OCI-LY3 (cell line): ENCODE measurements around the gene SEC16A.

Experiments used
- H2AFZ ChIP-seq: fragments of 200-600, 300-600 bp; shearing (Covaris generic); 2 replicates; pipeline ENCODE4 v1.6.0; 2014; ENCODE audit warnings: antibody characterized with exemption, low read depth, low read length
- H3K27ac ChIP-seq: fragments of 200-600, 300-600 bp; sonication (generic); 2 replicates; pipeline ENCODE4 v1.5.1; 2014; ENCODE audit warnings: mild to moderate bottlenecking, low read length, moderate library complexity, mixed read lengths
- H3K27me3 ChIP-seq: fragments of 200-600, 300-600 bp; sonication (generic); 2 replicates; pipeline ENCODE4 v1.6.1; 2014; ENCODE audit warnings: low read depth, low read length, mixed read lengths
- H3K36me3 ChIP-seq: fragments of 200-600, 300-600 bp; sonication (generic); replicated peaks from 2 replicates; pipeline ENCODE3; 2014; ENCODE audit warnings: low read depth, low read length, mixed read lengths
- H3K4me1 ChIP-seq: fragments of 300-600, 200-600 bp; sonication (generic); 2 replicates; pipeline ENCODE4 v1.6.1; 2014; ENCODE audit warnings: low read length, mixed read lengths
- H3K4me2 ChIP-seq: fragments of 200-600, 300-600 bp; sonication (generic); 2 replicates; pipeline ENCODE4 v1.6.1; 2014; ENCODE audit warnings: low read length, mixed read lengths
- H3K4me3 ChIP-seq: fragments of 300-600, 200-600 bp; sonication (generic); 2 replicates; pipeline ENCODE4 v1.5.1; 2014; ENCODE audit warnings: antibody characterized with exemption, mild to moderate bottlenecking, low read length, moderate library complexity
- H3K79me2 ChIP-seq: fragments of 300-600, 200-600 bp; shearing (Covaris generic); 2 replicates; pipeline ENCODE4 v1.6.1; 2014; ENCODE audit warnings: mild to moderate bottlenecking, low read length, mixed read lengths
- H3K9ac ChIP-seq: fragments of 300-600, 200-600 bp; shearing (Covaris generic); 2 replicates; pipeline ENCODE4 v1.6.0; 2014; ENCODE audit warnings: mild to moderate bottlenecking, low read length, moderate library complexity
- H3K9me3 ChIP-seq: fragments of 200-600, 300-600 bp; shearing (Covaris generic); 2 replicates; pipeline ENCODE4 v1.6.1; 2014; ENCODE audit warnings: low read length, mixed read lengths; ENCODE audit not compliant: insufficient read depth
- H4K20me1 ChIP-seq: fragments of 200-600, 300-600 bp; sonication (generic); 2 replicates; pipeline ENCODE4 v1.6.1; 2016; ENCODE audit warnings: low read length, mixed read lengths; ENCODE audit not compliant: insufficient read depth
- EZH2phosphoT487 ChIP-seq: fragments of 200-600 bp; shearing (Covaris generic); IDR thresholded peaks from 2 replicates; pipeline ENCODE4 v1.6.1; 2018; ENCODE audit warnings: antibody characterized with exemption, mixed run types, low read depth
- TF ChIP-seq, protein P1 (sequence below): fragments of 200-600, 300-600 bp; sonication (generic); IDR thresholded peaks from 2 replicates; pipeline ENCODE4 v1.5.1; 2014; ENCODE audit warnings: antibody characterized with exemption, low read length, low read depth

Gene SEC16A, protein sequence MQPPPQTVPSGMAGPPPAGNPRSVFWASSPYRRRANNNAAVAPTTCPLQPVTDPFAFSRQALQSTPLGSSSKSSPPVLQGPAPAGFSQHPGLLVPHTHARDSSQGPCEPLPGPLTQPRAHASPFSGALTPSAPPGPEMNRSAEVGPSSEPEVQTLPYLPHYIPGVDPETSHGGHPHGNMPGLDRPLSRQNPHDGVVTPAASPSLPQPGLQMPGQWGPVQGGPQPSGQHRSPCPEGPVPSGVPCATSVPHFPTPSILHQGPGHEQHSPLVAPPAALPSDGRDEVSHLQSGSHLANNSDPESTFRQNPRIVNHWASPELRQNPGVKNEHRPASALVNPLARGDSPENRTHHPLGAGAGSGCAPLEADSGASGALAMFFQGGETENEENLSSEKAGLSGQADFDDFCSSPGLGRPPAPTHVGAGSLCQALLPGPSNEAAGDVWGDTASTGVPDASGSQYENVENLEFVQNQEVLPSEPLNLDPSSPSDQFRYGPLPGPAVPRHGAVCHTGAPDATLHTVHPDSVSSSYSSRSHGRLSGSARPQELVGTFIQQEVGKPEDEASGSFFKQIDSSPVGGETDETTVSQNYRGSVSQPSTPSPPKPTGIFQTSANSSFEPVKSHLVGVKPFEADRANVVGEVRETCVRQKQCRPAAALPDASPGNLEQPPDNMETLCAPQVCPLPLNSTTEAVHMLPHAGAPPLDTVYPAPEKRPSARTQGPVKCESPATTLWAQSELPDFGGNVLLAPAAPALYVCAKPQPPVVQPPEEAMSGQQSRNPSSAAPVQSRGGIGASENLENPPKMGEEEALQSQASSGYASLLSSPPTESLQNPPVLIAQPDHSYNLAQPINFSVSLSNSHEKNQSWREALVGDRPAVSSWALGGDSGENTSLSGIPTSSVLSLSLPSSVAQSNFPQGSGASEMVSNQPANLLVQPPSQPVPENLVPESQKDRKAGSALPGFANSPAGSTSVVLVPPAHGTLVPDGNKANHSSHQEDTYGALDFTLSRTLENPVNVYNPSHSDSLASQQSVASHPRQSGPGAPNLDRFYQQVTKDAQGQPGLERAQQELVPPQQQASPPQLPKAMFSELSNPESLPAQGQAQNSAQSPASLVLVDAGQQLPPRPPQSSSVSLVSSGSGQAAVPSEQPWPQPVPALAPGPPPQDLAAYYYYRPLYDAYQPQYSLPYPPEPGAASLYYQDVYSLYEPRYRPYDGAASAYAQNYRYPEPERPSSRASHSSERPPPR (N-terminal part only)

DNA sequence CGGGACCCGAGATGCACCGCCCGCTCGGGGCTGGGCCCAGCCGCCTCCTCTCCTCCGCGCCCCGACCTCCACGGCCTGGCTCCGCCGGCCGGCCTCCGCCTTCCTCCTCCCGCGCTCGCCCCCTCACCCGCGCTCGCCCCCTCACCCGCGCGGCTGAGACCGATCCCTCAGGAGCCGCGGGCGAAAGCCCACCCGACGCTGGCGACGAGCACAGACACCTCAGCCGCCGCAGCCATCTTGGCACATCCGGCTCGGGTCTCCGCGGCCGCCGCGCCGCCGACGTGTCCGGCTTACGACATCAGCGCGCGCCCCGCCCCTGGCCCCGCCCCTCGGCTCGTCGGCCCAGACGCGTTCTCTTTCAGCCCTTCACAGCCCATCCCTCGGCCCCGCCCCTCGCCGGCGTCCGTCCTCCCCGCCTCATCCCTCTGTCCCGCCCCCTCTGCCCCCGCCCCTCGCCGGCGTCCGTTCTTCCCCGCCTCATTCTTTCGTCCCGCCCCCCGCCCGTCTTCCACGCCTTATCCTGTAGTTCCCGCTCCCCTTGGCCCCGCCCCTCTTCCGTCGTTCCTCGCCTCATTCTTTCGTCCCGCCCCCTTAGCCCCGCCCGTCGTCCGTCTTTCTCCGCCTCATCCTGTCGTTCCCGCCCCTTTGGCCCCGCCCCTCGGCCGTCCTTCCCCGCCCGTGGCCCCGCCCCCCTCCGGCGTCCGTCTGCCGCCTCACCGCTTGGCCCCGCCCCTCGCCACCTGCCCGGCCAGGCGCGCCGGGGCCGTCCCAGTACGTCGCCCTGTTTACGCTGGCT lies at the start of gene SEC16A:
TSS of gene SEC16A (minus strand) at position 248 of the 796 bp plus-strand sequence. CDS start 5,425 bp downstream, outside the sequence.
- no peak for TF ChIP-seq EZH2phosphoT487
- TF ChIP-seq, protein P1, sequence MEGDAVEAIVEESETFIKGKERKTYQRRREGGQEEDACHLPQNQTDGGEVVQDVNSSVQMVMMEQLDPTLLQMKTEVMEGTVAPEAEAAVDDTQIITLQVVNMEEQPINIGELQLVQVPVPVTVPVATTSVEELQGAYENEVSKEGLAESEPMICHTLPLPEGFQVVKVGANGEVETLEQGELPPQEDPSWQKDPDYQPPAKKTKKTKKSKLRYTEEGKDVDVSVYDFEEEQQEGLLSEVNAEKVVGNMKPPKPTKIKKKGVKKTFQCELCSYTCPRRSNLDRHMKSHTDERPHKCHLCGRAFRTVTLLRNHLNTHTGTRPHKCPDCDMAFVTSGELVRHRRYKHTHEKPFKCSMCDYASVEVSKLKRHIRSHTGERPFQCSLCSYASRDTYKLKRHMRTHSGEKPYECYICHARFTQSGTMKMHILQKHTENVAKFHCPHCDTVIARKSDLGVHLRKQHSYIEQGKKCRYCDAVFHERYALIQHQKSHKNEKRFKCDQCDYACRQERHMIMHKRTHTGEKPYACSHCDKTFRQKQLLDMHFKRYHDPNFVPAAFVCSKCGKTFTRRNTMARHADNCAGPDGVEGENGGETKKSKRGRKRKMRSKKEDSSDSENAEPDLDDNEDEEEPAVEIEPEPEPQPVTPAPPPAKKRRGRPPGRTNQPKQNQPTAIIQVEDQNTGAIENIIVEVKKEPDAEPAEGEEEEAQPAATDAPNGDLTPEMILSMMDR, result no peak
- peak within 1 kb of the TSS; percentile 93 for H3K27ac ChIP-seq
- H3K4me3 ChIP-seq, result peak within 1 kb of the TSS; percentile 98
- peak within 1 kb of the TSS; percentile 95 for H3K9ac ChIP-seq
- peak within 1 kb of the TSS; percentile 82; the same call in 1 of the 2 replicates for H2AFZ ChIP-seq
- H3K36me3 ChIP-seq, result peaks cover 9% of the 10 kb centered on the region
- H3K79me2 ChIP-seq, result peaks cover 49% of the 10 kb centered on the region
- peak within 1 kb of the TSS; percentile 99 for H3K4me2 ChIP-seq
- H3K27me3 ChIP-seq, result peaks cover 11% of the 10 kb centered on the region
- H3K4me1 ChIP-seq, result peaks cover 13% of the 10 kb centered on the region
- H3K9me3 ChIP-seq, result no peaks in the 10 kb centered on the region
- H4K20me1 ChIP-seq, result peaks cover 41% of the 10 kb centered on the region

DNA sequence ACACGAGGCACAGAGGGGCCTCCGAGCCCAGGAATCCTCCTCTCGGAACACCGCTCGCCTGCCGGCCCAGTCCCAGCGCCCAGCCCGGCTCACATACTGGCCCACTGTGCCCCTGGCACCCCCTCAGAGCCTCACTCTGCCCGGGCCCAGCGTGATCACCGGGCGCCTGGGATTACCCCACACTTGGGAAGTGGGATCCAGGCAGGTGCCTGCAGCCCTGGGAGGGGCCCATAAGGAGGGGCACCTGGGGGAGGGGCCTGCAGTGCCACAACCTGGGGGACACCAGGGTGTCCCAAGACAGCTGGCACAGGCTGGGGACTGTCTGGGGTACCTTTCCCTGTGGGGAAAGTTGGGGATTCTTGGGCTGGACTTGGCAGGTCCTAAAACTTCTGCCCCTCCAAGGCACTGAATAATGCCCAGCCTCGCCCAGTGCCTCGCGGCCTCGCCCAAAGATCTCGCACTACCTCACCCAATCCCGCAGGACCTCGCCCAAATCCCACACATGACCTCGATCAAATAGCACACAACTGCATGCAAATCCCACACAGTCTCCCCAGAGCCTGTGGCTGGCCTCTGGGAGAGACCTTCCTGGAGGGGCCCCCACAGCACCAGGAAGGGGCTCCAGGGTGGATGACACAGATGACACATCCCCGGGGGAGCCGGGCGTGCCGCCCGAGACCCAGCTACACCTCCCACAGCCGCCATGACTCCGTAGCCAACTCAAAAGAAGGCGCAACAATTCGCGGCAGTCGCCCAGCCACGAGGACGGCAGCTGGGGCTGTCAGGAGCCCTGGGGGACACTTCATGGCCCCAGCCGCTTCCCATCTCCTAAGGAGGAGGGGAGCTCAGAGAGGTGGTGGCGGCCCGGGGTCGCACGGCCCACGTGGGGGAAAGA lies 49.3 kb upstream of the SEC16A start:
- no peak overlapping the region for H3K9ac ChIP-seq
- H3K27ac ChIP-seq, result no peak overlapping the region
- TF ChIP-seq EZH2phosphoT487, result no peak
- TF ChIP-seq, protein P1, result no peak
- no peak overlapping the region for H3K4me3 ChIP-seq
- peaks cover 10% of the 10 kb centered on the region for H3K36me3 ChIP-seq
- H3K4me2 ChIP-seq, result no peak overlapping the region
- no peaks in the 10 kb centered on the region for H3K27me3 ChIP-seq
- H4K20me1 ChIP-seq, result peaks cover 96% of the 10 kb centered on the region
- H2AFZ ChIP-seq, result no peak overlapping the region
- H3K4me1 ChIP-seq, result peaks cover 26% of the 10 kb centered on the region
- no peaks in the 10 kb centered on the region for H3K9me3 ChIP-seq
- H3K79me2 ChIP-seq, result peaks cover 70% of the 10 kb centered on the region

DNA sequence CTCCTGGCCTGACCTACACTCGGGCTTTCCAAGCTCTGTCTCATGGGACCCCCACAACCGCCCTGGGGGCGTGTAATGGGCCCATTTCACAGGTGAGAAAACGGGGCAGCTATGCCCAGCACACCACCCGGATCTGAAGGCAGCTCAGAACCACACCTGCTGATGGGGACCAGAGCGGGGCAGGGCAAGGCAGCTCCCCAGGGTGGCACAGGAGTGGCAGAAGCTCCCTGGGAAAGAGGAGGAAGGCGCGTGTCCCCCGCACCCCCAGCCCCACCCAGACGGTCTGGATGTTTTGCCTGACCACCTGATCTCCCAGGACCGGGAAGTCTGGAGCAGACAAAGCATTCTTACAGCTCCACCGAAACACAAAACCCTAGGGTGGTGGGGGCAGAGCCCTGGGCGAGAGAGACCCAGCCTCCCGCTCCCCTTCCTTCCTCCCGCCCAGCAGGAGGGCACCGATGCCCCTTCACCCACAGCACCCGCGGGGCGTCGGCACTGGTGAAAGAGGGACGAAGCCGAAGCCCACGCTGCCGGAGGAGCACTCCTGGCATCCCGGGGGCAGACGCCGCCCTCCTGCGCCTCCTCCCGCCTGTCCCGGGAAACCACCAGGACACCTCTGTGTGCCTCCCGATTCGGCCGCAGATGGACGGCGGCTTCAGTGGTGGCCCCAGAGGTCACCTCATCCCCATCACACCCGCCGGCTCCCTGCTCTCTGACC lies 48.5 kb upstream of the SEC16A start:
- peaks cover 63% of the 10 kb centered on the region for H3K79me2 ChIP-seq
- no peak overlapping the region for H3K27ac ChIP-seq
- H3K36me3 ChIP-seq, result peaks cover 2% of the 10 kb centered on the region
- H3K9ac ChIP-seq, result no peak overlapping the region
- H3K27me3 ChIP-seq, result no peaks in the 10 kb centered on the region
- H2AFZ ChIP-seq, result no peak overlapping the region
- H3K4me3 ChIP-seq, result no peak overlapping the region
- peaks cover 26% of the 10 kb centered on the region for H3K4me1 ChIP-seq
- peaks cover 96% of the 10 kb centered on the region for H4K20me1 ChIP-seq
- TF ChIP-seq EZH2phosphoT487, result no peak
- TF ChIP-seq, protein P1, result no peak
- no peak overlapping the region for H3K4me2 ChIP-seq
- no peaks in the 10 kb centered on the region for H3K9me3 ChIP-seq
